ENCODE data around the gene CXCR4. TPM values are rescaled to one million over a fixed set of nuclear protein-coding genes. Genes with fewer than 3 reads are reported as not detected.

Gene CXCR4
- total RNA-seq, 1 experiment from 2014 or later = 1.3 TPM

DNA sequence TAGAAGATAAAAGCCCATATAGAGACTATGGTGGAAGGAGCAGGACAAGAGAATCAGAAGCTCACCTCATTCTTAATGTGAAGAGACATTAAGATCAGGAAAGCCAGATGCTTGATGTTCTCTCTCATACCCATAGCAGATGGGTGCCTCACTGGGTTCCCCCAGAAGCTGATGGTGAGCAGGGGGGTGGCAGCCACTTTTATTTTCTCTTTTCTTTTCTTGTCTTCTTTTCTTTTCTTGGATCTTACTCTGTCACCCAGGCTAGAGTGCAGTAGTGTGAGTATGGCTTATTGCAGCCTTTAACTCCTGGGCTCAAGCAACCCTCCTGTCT is 14.8 kb upstream of the CXCR4 start:
- no peak overlapping the region for H3K4me3 Mint-ChIP-seq
- no peaks in the 10 kb centered on the region for H3K36me3 Mint-ChIP-seq
- CTCF ChIA-PET = no interaction called here
- DNase-seq (ENCODE audit: low spot score) (no peak), ATAC-seq (no peak)
- H3K27me3 Mint-ChIP-seq (ENCODE audit: low read depth) = no peaks in the 10 kb centered on the region
- H3K27ac Mint-ChIP-seq = no peak overlapping the region
- POLR2A ChIA-PET = no interaction called here
- TF ChIP-seq, protein P1, sequence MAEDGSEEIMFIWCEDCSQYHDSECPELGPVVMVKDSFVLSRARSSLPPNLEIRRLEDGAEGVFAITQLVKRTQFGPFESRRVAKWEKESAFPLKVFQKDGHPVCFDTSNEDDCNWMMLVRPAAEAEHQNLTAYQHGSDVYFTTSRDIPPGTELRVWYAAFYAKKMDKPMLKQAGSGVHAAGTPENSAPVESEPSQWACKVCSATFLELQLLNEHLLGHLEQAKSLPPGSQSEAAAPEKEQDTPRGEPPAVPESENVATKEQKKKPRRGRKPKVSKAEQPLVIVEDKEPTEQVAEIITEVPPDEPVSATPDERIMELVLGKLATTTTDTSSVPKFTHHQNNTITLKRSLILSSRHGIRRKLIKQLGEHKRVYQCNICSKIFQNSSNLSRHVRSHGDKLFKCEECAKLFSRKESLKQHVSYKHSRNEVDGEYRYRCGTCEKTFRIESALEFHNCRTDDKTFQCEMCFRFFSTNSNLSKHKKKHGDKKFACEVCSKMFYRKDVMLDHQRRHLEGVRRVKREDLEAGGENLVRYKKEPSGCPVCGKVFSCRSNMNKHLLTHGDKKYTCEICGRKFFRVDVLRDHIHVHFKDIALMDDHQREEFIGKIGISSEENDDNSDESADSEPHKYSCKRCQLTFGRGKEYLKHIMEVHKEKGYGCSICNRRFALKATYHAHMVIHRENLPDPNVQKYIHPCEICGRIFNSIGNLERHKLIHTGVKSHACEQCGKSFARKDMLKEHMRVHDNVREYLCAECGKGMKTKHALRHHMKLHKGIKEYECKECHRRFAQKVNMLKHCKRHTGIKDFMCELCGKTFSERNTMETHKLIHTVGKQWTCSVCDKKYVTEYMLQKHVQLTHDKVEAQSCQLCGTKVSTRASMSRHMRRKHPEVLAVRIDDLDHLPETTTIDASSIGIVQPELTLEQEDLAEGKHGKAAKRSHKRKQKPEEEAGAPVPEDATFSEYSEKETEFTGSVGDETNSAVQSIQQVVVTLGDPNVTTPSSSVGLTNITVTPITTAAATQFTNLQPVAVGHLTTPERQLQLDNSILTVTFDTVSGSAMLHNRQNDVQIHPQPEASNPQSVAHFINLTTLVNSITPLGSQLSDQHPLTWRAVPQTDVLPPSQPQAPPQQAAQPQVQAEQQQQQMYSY (CRISPR knock-in tag; IDR thresholded peaks at IDR 0.05) = no peak
- TF ChIP-seq, protein P2, sequence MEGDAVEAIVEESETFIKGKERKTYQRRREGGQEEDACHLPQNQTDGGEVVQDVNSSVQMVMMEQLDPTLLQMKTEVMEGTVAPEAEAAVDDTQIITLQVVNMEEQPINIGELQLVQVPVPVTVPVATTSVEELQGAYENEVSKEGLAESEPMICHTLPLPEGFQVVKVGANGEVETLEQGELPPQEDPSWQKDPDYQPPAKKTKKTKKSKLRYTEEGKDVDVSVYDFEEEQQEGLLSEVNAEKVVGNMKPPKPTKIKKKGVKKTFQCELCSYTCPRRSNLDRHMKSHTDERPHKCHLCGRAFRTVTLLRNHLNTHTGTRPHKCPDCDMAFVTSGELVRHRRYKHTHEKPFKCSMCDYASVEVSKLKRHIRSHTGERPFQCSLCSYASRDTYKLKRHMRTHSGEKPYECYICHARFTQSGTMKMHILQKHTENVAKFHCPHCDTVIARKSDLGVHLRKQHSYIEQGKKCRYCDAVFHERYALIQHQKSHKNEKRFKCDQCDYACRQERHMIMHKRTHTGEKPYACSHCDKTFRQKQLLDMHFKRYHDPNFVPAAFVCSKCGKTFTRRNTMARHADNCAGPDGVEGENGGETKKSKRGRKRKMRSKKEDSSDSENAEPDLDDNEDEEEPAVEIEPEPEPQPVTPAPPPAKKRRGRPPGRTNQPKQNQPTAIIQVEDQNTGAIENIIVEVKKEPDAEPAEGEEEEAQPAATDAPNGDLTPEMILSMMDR (IDR thresholded peaks at IDR 0.05) = no peak
- no peak for TF ChIP-seq ELF4 (CRISPR knock-in tag; IDR thresholded peaks at IDR 0.05; ENCODE audit: low read depth)
- no peak for TF ChIP-seq SMAD3 (CRISPR knock-in tag; IDR thresholded peaks at IDR 0.05; ENCODE audit: borderline replicate concordance)
- no peak for TF ChIP-seq HMGA2 (CRISPR knock-in tag; IDR thresholded peaks at IDR 0.05)
- no peak for TF ChIP-seq ZNF138 (CRISPR knock-in tag; conservative IDR thresholded peaks at IDR 0.05)
- no peak for TF ChIP-seq ZNF232 (CRISPR knock-in tag; IDR thresholded peaks at IDR 0.05)
- TF ChIP-seq, protein P3, sequence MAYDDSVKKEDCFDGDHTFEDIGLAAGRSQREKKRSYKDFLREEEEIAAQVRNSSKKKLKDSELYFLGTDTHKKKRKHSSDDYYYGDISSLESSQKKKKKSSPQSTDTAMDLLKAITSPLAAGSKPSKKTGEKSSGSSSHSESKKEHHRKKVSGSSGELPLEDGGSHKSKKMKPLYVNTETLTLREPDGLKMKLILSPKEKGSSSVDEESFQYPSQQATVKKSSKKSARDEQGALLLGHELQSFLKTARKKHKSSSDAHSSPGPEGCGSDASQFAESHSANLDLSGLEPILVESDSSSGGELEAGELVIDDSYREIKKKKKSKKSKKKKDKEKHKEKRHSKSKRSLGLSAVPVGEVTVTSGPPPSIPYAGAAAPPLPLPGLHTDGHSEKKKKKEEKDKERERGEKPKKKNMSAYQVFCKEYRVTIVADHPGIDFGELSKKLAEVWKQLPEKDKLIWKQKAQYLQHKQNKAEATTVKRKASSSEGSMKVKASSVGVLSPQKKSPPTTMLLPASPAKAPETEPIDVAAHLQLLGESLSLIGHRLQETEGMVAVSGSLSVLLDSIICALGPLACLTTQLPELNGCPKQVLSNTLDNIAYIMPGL (CRISPR knock-in tag; IDR thresholded peaks at IDR 0.05) = no peak
- TF ChIP-seq, protein P4, sequence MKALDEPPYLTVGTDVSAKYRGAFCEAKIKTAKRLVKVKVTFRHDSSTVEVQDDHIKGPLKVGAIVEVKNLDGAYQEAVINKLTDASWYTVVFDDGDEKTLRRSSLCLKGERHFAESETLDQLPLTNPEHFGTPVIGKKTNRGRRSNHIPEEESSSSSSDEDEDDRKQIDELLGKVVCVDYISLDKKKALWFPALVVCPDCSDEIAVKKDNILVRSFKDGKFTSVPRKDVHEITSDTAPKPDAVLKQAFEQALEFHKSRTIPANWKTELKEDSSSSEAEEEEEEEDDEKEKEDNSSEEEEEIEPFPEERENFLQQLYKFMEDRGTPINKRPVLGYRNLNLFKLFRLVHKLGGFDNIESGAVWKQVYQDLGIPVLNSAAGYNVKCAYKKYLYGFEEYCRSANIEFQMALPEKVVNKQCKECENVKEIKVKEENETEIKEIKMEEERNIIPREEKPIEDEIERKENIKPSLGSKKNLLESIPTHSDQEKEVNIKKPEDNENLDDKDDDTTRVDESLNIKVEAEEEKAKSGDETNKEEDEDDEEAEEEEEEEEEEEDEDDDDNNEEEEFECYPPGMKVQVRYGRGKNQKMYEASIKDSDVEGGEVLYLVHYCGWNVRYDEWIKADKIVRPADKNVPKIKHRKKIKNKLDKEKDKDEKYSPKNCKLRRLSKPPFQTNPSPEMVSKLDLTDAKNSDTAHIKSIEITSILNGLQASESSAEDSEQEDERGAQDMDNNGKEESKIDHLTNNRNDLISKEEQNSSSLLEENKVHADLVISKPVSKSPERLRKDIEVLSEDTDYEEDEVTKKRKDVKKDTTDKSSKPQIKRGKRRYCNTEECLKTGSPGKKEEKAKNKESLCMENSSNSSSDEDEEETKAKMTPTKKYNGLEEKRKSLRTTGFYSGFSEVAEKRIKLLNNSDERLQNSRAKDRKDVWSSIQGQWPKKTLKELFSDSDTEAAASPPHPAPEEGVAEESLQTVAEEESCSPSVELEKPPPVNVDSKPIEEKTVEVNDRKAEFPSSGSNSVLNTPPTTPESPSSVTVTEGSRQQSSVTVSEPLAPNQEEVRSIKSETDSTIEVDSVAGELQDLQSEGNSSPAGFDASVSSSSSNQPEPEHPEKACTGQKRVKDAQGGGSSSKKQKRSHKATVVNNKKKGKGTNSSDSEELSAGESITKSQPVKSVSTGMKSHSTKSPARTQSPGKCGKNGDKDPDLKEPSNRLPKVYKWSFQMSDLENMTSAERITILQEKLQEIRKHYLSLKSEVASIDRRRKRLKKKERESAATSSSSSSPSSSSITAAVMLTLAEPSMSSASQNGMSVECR (CRISPR knock-in tag; IDR thresholded peaks at IDR 0.05; ENCODE audit: borderline replicate concordance) = no peak
- TF ChIP-seq MYBL2 (CRISPR knock-in tag; IDR thresholded peaks at IDR 0.05) = no peak
- no peak for TF ChIP-seq TP53 (CRISPR knock-in tag; IDR thresholded peaks at IDR 0.05)
- TF ChIP-seq MXD4 (CRISPR knock-in tag; IDR thresholded peaks at IDR 0.05; ENCODE audit: borderline replicate concordance) = no peak
- no peaks in the 10 kb centered on the region for H3K9me3 Mint-ChIP-seq
- peaks cover 9% of the 10 kb centered on the region for H3K4me1 Mint-ChIP-seq

DNA sequence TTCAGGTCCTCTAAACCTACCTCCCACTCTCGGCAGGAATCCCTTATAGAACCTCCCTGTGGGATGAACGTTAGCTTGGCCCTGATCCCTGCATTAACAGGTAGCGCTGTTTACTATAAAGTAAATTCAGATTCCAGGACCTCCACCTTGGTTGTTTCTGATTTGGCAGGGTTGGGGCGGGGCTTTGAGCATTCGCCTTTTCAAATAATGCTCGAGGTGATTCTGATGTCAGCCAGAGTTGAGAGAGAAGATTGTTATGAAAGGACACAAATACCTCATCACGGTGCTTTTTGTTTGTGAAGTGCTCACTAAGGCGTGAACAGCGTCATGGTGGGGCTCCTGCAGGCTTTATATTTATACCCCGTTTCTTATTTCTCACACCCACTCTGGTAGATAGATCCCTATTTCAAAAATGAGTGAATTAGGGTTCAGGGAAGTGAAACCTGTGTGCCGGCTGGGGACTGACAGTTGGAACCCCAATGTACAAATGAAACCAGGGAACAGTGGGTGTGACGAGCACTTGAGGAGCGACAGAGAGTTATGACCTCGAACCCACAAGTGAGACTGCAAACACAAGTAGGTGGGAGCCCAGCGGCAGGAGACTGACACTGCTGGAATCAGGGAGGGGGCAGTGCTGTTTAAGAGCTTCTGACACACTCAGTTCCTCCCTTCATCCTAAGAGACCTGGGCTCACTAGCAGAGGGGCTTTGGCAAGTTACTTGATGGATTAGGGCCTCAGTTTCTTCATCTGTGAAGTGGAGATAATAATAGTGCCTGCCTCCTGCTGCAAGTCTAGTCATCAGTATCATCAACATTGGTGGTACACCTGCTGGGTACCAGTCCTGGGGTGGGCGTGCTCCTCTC is 14.2 kb upstream of the CXCR4 start:
- TF ChIP-seq ZNF219 (CRISPR knock-in tag; IDR thresholded peaks at IDR 0.05; ENCODE audit: borderline replicate concordance) = no peak
- no peak for TF ChIP-seq MXD4 (CRISPR knock-in tag; IDR thresholded peaks at IDR 0.05; ENCODE audit: borderline replicate concordance)
- DNase-seq (ENCODE audit: low spot score) = no peak
- H3K36me3 Mint-ChIP-seq = no peaks in the 10 kb centered on the region
- ATAC-seq = no peak
- H3K4me1 Mint-ChIP-seq = peaks cover 9% of the 10 kb centered on the region
- ChIA-PET POLR2A (no interaction called here), CTCF (no interaction called here)
- no peaks in the 10 kb centered on the region for H3K9me3 Mint-ChIP-seq
- no peak overlapping the region for H3K27ac Mint-ChIP-seq
- no peaks in the 10 kb centered on the region for H3K27me3 Mint-ChIP-seq (ENCODE audit: low read depth)
- H3K4me3 Mint-ChIP-seq = no peak overlapping the region

Measured in WTC11 (cell line).